Jurkat, Clone E6-1 (cell line): ENCODE results near the gene TP53I3. TPM values are rescaled to one million over a fixed set of nuclear protein-coding genes. Genes with fewer than 3 reads are reported as not detected.
A peak's percentile ranks its signal among the peaks of the same experiment; 100 is the strongest.
"Not testable (repeated sequence)": the region's sequence is repeated elsewhere in the genome, so short reads cannot be mapped to it uniquely, and the experiment has no call there.

Source experiments
- DNase-seq: peaks from one replicate; pipeline ENCODE4 v3.0.0-alpha.2; 2011; ENCODE audit warnings: low read depth, low spot score
- H3K4me3 ChIP-seq: 2 replicates; pipeline ENCODE4 v1.5.1; 2011; ENCODE audit warnings: mild to moderate bottlenecking, low read length, control low read depth, moderate library complexity
- polyA plus RNA-seq: library from polyadenylated mRNA; unstranded; fragments of >200 nt; gene quantifications from one replicate; pipeline ENCODE4 v1.2.1, GENCODE V29; 2012; ENCODE audit warnings: missing spikeins; ENCODE audit not compliant: insufficient read length, insufficient read depth

Gene TP53I3, protein sequence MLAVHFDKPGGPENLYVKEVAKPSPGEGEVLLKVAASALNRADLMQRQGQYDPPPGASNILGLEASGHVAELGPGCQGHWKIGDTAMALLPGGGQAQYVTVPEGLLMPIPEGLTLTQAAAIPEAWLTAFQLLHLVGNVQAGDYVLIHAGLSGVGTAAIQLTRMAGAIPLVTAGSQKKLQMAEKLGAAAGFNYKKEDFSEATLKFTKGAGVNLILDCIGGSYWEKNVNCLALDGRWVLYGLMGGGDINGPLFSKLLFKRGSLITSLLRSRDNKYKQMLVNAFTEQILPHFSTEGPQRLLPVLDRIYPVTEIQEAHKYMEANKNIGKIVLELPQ
- 11.2 TPM for polyA plus RNA-seq

GRCh38 chr2:24084386-24085199 lies at the start of gene TP53I3:
TSS of gene TP53I3 (minus strand) at chr2:24084834. CDS start at chr2:24084326, 508 bp downstream.
- peak within 1 kb of the TSS; percentile 75 for H3K4me3 ChIP-seq
- peak; percentile 54 for DNase-seq

DNA sequence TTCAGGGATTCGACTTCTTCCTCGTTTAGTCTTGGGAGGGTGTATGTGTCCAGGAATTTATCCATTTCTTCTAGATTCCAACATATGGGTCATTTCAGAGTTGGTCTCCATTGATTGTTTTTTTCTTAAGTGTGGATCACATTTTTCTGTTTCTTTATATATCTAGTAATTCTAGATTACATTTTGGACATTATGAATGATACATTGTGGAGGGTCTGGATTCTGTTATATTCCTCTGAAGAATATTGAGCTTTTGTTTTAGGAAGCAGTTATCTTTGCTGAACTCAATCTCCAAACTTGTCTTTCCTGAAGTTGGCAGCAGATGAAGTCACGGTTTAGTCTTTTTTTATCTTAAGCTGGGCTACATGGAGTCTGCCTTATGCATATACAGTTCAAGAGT lies 47.9 kb upstream of the TP53I3 start:
- no peak overlapping the region for H3K4me3 ChIP-seq
- no peak for DNase-seq

GRCh38 chr2:24125956-24126355 lies 41.3 kb upstream of the TP53I3 start:
- DNase-seq: no peak
- H3K4me3 ChIP-seq: no peak overlapping the region

DNA sequence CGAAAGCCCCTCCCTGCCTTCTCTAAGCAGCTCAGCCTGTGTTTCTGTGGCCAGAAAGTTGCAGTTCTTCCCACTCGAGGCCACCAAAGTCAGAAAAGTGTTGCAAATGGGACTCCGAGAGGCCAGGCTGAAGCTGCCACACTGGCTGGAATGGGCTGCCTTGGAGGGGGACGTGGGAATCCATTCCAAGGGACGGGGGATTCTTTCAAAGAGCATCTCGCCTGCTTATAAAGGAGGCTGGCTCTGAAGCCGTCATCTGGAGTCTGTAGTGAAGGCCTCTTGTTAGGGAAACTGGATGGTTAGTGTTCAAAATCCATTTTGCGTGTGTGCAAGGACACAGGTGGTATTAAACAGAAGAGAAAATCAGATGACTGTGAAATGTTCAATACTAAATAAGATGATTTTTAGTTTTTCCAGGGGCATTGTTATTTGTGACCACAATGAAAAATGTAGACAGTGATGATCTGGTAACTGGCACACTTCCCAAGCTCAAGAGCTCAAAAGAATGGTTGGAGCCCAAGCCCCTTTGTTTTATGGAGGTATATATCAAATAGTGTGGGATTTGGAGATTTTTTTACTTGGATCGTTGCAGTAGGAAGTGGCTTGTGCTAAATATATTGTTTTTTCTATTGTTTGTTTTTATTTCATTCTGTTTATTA lies 39.4 kb upstream of the TP53I3 start:
- no peak for DNase-seq
- H3K4me3 ChIP-seq: no peak overlapping the region

DNA sequence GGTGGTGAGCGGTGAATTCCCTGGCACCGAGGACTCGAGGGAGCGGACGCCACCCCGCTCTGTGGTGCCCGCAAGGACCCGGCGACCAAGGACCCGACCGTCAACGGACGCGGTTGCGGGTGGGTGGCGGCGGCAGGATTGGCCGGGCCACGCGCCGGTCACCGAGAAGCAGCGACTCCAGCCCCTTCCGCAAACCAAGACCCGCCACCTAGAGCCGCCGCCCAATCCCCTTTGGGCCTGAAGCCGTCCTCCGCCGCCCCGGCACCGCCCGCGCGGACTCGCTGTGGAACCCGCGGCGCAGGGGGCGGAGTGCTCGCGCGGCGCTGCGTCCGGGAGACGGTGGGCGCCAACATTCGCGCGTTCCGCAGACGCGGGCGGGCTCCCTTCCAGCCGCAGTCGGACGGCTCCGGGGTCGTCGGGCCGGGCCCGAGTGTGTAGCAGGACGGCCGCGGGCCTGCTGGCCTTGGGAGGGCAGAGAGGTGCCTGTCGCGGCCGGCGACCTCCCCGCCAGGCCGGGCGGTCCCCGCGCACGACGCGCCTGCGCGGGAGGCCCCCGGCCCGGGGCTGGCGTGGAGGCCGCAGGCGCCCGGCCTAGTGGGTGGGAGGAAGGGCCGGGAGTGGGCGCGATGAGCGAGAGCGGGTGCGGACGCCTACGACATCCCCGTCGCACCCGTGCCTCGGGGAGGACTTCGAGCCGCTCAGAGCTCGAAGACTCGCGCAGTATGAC lies 38.7 kb upstream of the TP53I3 start, which contains the start of the genes FAM228B and PFN4:
TSS of gene FAM228B (plus strand) at position 275 of the 727 bp plus-strand sequence. CDS start 893 bp downstream, outside the sequence.
TSS of gene PFN4 (minus strand) at position 140 of the 727 bp plus-strand sequence. CDS start 799 bp downstream, outside the sequence.
- no peak within 1 kb of the TSS for H3K4me3 ChIP-seq
- DNase-seq: no peak

- no peak for DNase-seq
- H3K4me3 ChIP-seq: no peak overlapping the region
Measured at GRCh38 chr2:24122366-24123194, 37.9 kb upstream of the TP53I3 start.

DNA sequence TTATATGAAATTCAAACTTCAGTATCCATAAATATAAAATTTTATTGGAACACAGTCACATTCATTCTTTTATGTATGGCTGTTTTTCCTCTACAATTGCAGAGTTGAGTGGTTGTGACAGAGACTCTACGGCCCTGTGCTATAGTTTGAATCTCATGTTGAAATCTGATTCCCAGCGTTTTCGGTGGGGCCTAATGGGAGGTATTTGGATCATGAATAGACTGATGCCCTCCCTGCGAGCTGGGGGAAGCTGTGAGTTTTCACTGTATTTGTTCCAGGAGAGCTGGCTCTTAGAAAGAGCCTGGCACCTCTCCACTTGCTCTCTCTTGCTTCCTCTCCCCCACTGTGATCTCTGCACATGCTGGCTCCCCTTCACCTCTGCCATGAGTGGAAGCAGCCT lies 36.8 kb upstream of the TP53I3 start:
- no peak for DNase-seq
- no peak overlapping the region for H3K4me3 ChIP-seq

GRCh38 chr2:24121066-24121465 lies 36.4 kb upstream of the TP53I3 start:
- no peak for DNase-seq
- no peak overlapping the region for H3K4me3 ChIP-seq

DNA sequence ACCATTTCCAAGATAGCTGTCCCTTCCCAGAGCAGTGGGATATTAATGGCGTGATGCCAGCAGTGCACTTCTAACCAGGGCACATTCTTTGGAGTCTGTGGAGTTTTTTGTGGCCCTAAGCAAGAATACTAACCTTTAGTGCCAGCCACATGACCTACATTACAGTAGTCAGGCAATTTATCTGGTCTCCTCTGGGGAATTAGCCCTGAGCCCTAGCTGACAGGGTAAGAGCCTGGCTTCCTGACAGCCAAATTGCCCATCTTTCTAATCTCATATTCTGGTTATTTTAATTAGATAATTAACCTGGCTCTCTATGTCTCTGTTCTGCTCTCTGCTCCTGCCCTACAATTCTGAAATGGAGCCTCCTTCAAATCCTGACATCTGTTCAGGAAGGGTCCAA lies 33.3 kb upstream of the TP53I3 start:
- DNase-seq: no peak

DNA sequence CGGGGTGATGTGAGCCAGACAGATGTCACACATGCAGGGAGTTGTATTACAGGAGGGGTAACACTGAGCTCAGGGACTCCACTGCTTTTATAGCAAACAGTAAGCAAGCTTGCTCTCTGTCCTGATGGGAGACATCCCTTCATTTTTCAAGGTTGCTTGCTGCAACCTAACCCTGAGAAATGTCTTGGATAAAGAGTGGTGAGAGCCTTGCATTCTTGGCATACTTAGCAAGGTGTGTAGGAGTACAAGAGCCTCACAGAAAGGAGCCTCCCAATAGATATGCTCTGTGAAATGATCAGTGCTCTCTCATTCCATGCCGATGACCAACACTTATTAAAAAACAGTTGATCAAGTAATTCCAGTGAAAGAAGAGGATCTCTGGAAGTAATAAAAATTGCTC lies 30.4 kb upstream of the TP53I3 start:
- DNase-seq: no peak
- no peak overlapping the region for H3K4me3 ChIP-seq

More for the DNA sequence above, 33.3 kb upstream of the TP53I3 start:
- no peak overlapping the region for H3K4me3 ChIP-seq

DNA sequence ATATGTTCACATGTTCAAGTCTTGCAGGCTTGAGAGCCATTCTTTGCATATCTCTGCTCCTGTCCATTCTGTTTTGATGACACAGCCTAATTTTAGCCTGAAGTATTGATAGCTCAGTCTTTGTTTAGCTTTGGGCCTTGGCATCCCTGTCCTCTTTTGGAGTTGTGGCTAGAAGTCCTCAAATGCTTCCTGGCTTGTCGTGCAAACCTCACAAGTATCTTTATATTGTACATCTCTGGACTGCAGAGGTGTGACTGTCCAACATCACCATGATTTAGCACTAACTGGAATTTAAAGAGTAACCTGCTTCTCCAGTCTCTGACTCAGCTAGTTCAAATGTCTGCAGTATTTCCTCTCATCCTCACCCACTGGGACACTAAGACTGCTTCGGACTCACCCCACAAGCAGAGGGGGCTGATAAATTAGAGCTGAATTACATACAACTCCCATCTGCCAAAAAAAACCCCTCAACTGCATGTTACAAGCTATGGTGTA lies 26.8 kb upstream of the TP53I3 start:
- DNase-seq: no peak
- H3K4me3 ChIP-seq: no peak overlapping the region

- no peak for DNase-seq
Measured at GRCh38 chr2:24110660-24111303, 26.1 kb upstream of the TP53I3 start.

DNA sequence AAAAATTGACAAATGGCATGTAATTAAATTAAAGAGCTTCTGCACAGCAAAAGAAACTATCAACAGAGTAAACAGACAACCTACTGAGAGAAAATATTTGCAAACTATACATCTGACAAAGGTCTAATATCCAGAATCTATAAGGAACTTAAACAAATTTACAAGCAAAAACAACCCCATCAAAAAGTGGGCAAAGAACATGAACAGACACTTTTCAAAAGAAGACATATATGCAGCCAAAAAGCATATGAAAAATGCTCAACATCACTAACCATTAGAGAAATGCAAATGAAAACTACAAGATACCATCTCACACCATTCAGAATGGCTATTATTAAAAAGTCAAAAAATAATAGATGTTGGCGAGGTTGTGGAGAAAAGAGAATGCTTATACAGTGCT lies 24.8 kb upstream of the TP53I3 start:
- not testable (repeated sequence) for DNase-seq

More at GRCh38 chr2:24110660-24111303, 26.1 kb upstream of the TP53I3 start:
- no peak overlapping the region for H3K4me3 ChIP-seq

DNA sequence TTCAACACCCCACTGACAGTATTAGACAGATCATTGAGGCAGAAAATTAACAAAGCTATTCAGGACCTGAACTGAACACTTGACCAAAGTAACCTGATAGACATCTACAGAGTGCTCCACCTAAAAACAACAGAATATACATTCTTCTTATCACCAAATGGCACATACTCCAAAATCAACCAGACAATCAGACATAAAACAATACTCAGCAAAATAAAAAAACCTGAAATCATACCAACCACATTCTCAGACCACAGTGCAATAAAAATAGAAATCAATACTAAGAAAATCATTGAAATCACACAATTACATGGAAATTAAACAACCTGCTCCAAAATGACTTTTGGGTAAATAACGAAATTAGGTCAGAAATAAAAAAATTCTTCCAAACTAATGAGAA lies 22.7 kb upstream of the TP53I3 start:
- H3K4me3 ChIP-seq: no peak overlapping the region
- no peak for DNase-seq

More for the DNA sequence above, 24.8 kb upstream of the TP53I3 start:
- not testable (repeated sequence) for H3K4me3 ChIP-seq

DNA sequence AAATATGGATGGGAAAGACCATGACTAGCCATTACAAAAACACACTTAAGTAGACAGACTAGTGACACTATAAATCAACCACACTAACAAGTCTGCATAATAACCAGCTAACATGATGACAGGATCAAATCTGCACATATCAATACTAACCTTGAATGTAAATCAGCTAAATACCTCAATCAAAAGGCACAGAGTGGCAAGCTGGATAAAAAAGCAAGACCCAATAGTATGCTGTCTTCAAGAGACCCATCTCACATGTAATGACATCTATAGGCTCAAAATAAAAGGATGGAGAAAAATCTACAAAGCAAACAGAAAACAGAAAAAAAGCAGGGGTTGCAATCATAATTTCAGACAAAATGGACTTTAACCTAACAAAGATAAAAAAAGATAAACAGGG lies 22.2 kb upstream of the TP53I3 start:
- DNase-seq: no peak
- no peak overlapping the region for H3K4me3 ChIP-seq

DNA sequence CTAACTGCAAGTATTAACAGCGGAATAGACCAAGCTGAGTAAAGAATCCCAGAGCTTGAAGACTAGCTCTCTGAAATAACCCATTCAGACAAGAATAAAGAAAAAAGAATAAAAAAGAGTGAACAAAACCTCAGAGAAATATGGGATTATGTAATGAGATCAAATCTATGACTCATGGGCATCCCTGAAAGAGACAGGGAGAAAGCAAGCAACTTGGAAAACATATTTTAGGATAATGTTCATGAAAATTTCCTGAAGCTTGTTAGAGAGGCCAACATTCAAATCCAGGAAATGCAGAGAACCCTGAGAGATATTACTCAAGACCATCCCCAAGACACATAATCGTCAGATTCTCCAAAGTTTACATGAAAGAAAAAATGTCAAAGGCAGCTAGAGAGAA lies 21.2 kb upstream of the TP53I3 start:
- DNase-seq: no peak
- H3K4me3 ChIP-seq: no peak overlapping the region

GRCh38 chr2:24104906-24105305 lies 20.3 kb upstream of the TP53I3 start:
- H3K4me3 ChIP-seq: no peak overlapping the region
- DNase-seq: no peak
